Vagina (tissue), 2 donors: ENCODE results near the gene TMTC2.

Experiments
- POLR2A ChIP-seq, 2 donors: fragments of 450-650 bp; IDR thresholded peaks; one replicate each; pipeline ENCODE4 v1.6.1; 2017; ENCODE audit warnings: antibody characterized with exemption in 2 of 2, mild to moderate bottlenecking in 2 of 2, moderate library complexity in 2 of 2
- POLR2AphosphoS5 ChIP-seq, 2 donors: sonication (generic); formaldehyde crosslinking; IDR thresholded peaks; one replicate each; pipeline ENCODE4 v1.9.0; 2017; ENCODE audit warnings: antibody characterized with exemption in 2 of 2, mild to moderate bottlenecking in 2 of 2, low read depth in 1 of 2; ENCODE audit not compliant: insufficient read depth in 1 of 2
- TF ChIP-seq, protein P1 (sequence below), 3 experiments: fragments of 450-650 bp in 2 of 3; fragments of 200-600 bp in 1 of 3; sonication (generic) in 1 of 3; IDR thresholded peaks; one replicate each; pipeline ENCODE4 v1.5.1; 2017 to 2019; ENCODE audit warnings: antibody characterized with exemption in 3 of 3, mild to moderate bottlenecking in 2 of 3, moderate library complexity in 2 of 3

DNA sequence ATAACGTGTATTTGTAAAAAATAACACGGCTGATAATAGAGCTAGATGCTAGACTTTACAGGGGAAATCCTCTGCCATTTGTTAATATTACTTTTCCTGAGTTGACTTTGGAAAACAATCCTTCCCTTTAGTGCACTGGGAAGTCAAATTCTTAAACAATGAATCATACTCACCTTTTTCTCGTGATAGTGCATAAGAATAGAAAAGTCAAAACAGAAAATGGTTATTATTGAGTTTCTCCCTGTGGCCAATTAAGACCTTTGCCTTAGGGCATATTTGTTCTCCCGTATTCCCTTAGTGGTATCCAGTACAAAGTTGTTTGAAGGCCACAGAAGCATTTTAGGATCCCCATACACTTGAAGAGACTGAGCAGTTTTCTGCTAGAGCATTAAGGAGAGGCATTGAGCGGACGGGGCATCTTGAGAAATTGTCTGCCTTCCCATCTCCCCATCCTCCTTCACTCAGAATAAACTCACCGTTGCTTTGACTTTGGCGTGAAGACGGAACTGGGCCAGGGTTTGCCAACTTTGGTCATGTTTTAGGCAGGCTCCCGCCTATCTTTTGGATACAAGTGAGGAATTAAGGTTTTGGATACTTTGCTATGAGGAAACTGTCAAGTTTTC, 171.3 kb downstream of the TMTC2 start:
- TF ChIP-seq, protein P1, sequence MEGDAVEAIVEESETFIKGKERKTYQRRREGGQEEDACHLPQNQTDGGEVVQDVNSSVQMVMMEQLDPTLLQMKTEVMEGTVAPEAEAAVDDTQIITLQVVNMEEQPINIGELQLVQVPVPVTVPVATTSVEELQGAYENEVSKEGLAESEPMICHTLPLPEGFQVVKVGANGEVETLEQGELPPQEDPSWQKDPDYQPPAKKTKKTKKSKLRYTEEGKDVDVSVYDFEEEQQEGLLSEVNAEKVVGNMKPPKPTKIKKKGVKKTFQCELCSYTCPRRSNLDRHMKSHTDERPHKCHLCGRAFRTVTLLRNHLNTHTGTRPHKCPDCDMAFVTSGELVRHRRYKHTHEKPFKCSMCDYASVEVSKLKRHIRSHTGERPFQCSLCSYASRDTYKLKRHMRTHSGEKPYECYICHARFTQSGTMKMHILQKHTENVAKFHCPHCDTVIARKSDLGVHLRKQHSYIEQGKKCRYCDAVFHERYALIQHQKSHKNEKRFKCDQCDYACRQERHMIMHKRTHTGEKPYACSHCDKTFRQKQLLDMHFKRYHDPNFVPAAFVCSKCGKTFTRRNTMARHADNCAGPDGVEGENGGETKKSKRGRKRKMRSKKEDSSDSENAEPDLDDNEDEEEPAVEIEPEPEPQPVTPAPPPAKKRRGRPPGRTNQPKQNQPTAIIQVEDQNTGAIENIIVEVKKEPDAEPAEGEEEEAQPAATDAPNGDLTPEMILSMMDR (IDR thresholded peaks at IDR 0.05) = no peak
- no peak for TF ChIP-seq POLR2A (IDR thresholded peaks at IDR 0.05)
- TF ChIP-seq POLR2AphosphoS5 (IDR thresholded peaks at IDR 0.05; ENCODE audit: insufficient read depth in 1 of 2, low read depth in 1 of 2) = no peak
